ENCODE data around the gene APH1B.

APH1B gene

DNA sequence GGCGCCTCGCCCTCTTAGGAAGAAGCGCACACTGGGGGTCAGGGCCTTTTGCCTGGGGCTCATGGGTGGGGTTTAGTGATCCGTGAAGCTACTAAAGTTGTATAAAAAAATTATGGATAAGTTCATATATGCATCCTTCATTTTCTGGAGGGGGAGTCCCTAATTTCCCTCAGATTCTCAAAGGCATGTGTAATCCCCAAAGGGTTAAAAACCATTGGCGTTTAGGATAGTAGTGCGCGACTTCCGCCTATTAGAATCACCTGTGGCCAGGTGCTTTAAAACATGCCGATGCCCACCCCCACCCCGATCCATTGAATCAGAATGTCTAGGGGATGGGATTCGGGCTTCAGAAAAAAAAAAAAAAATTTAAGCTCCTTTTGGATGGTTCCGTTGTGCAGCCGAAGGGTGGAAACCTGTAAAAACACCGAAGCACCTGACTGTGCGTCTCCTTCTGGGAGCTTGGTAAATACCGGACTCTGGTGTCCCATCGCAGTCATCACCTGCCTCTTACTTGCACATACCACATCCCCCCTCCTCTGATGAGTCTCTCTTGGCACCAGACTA lies 570 bp downstream of the APH1B start:
- TF ChIP-seq CREB1 (IDR thresholded peaks at IDR 0.05; ENCODE audit: low read depth) (no peak), TAF1 (IDR thresholded peaks at IDR 0.05; ENCODE audit: low read depth) (no peak), RAD21 (IDR thresholded peaks at IDR 0.05; ENCODE audit: low read depth) (no peak), MAX (IDR thresholded peaks at IDR 0.05) (no peak), CEBPB (IDR thresholded peaks at IDR 0.05) (no peak), EGR1 (IDR thresholded peaks at IDR 0.05) (no peak), TEAD4 (IDR thresholded peaks at IDR 0.05) (no peak), TCF12 (IDR thresholded peaks at IDR 0.05; ENCODE audit: low read depth) (no peak), YY1 (IDR thresholded peaks at IDR 0.05; ENCODE audit: low read depth) (no peak), EP300 (IDR thresholded peaks at IDR 0.05; ENCODE audit: borderline replicate concordance) (no peak), NFIC (IDR thresholded peaks at IDR 0.05) (no peak), FOXM1 (IDR thresholded peaks at IDR 0.05; ENCODE audit: borderline replicate concordance, low read depth) (no peak), ZBTB7A (IDR thresholded peaks at IDR 0.05; ENCODE audit: low read depth) (no peak)
- TF ChIP-seq, protein P1, sequence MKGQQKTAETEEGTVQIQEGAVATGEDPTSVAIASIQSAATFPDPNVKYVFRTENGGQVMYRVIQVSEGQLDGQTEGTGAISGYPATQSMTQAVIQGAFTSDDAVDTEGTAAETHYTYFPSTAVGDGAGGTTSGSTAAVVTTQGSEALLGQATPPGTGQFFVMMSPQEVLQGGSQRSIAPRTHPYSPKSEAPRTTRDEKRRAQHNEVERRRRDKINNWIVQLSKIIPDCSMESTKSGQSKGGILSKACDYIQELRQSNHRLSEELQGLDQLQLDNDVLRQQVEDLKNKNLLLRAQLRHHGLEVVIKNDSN (IDR thresholded peaks at IDR 0.05), result no peak

DNA sequence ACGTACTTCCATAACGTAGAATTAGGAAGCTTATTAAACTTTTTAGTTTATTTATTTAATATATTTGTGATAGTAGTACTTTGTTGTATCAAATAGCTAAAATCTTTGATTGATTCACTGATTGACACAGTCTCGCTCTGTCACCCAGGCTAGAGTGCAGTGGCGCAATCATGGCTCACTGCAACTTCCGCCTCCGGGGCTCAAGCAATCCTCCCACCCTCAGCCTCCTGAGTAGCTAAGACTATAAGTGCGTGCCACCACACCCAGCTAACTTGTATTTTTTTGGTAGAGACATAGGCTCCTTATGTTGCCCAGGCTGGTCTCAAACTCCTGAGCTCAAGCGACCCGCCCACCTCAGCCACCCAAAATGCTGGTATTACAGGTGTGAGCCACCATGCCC lies 5.7 kb downstream of the APH1B start:
- TF ChIP-seq TCF12 (IDR thresholded peaks at IDR 0.05; ENCODE audit: low read depth) (no peak), MAX (IDR thresholded peaks at IDR 0.05) (no peak), FOXM1 (IDR thresholded peaks at IDR 0.05; ENCODE audit: borderline replicate concordance, low read depth) (no peak), CREB1 (IDR thresholded peaks at IDR 0.05; ENCODE audit: low read depth) (no peak), RAD21 (IDR thresholded peaks at IDR 0.05; ENCODE audit: low read depth) (no peak), TAF1 (IDR thresholded peaks at IDR 0.05; ENCODE audit: low read depth) (no peak), EGR1 (IDR thresholded peaks at IDR 0.05) (no peak), YY1 (IDR thresholded peaks at IDR 0.05; ENCODE audit: low read depth) (no peak), ZBTB7A (IDR thresholded peaks at IDR 0.05; ENCODE audit: low read depth) (no peak), EP300 (IDR thresholded peaks at IDR 0.05; ENCODE audit: borderline replicate concordance) (no peak), CEBPB (IDR thresholded peaks at IDR 0.05) (no peak), TEAD4 (IDR thresholded peaks at IDR 0.05) (no peak), NFIC (IDR thresholded peaks at IDR 0.05) (no peak)
- TF ChIP-seq, protein P1 (IDR thresholded peaks at IDR 0.05), result no peak
- TF ChIP-seq, protein P2, sequence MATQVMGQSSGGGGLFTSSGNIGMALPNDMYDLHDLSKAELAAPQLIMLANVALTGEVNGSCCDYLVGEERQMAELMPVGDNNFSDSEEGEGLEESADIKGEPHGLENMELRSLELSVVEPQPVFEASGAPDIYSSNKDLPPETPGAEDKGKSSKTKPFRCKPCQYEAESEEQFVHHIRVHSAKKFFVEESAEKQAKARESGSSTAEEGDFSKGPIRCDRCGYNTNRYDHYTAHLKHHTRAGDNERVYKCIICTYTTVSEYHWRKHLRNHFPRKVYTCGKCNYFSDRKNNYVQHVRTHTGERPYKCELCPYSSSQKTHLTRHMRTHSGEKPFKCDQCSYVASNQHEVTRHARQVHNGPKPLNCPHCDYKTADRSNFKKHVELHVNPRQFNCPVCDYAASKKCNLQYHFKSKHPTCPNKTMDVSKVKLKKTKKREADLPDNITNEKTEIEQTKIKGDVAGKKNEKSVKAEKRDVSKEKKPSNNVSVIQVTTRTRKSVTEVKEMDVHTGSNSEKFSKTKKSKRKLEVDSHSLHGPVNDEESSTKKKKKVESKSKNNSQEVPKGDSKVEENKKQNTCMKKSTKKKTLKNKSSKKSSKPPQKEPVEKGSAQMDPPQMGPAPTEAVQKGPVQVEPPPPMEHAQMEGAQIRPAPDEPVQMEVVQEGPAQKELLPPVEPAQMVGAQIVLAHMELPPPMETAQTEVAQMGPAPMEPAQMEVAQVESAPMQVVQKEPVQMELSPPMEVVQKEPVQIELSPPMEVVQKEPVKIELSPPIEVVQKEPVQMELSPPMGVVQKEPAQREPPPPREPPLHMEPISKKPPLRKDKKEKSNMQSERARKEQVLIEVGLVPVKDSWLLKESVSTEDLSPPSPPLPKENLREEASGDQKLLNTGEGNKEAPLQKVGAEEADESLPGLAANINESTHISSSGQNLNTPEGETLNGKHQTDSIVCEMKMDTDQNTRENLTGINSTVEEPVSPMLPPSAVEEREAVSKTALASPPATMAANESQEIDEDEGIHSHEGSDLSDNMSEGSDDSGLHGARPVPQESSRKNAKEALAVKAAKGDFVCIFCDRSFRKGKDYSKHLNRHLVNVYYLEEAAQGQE (IDR thresholded peaks at IDR 0.05; ENCODE audit: low read depth), result no peak

- TF ChIP-seq EP300 (IDR thresholded peaks at IDR 0.05; ENCODE audit: borderline replicate concordance) (no peak), MAX (IDR thresholded peaks at IDR 0.05) (no peak), TAF1 (IDR thresholded peaks at IDR 0.05; ENCODE audit: low read depth) (no peak), TCF12 (IDR thresholded peaks at IDR 0.05; ENCODE audit: low read depth) (no peak), CREB1 (IDR thresholded peaks at IDR 0.05; ENCODE audit: low read depth) (no peak)
- TF ChIP-seq, protein P1 (IDR thresholded peaks at IDR 0.05), result no peak
These were observed 6.9 kb downstream of the APH1B start for GRCh38 chr15:63284335-63284734.

GRCh38 chr15:63287109-63287508 lies 9.7 kb downstream of the APH1B start:
- TF ChIP-seq ZBTB7A (IDR thresholded peaks at IDR 0.05; ENCODE audit: low read depth), result no peak
- no peak for TF ChIP-seq EGR1 (IDR thresholded peaks at IDR 0.05)
- no peak for TF ChIP-seq MAX (IDR thresholded peaks at IDR 0.05)
- TF ChIP-seq TCF12 (IDR thresholded peaks at IDR 0.05; ENCODE audit: low read depth), result no peak
- TF ChIP-seq EP300 (IDR thresholded peaks at IDR 0.05; ENCODE audit: borderline replicate concordance), result no peak
- TF ChIP-seq YY1 (IDR thresholded peaks at IDR 0.05; ENCODE audit: low read depth), result no peak
- TF ChIP-seq CEBPB (IDR thresholded peaks at IDR 0.05), result no peak

DNA sequence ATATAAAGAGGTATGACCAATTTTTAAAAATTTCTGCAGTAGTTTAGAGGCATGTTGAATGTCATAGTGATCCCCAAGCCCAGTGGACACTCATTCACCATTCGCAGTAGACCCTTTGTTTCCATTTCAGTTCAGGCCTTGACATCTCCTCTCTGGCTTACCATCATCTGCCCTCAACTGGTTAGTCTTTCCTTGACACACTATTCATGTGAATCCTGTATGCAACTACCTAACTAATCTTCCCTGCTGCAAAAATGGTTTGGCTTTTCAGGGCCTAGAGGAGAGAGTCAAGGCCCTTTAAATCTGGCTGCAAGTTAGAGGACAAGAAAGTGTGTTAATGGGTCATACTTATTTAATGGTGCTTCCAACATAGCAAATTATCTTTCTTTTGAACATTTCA lies 10.9 kb downstream of the APH1B start:
- no peak for TF ChIP-seq TCF12 (IDR thresholded peaks at IDR 0.05; ENCODE audit: low read depth)
- no peak for TF ChIP-seq YY1 (IDR thresholded peaks at IDR 0.05; ENCODE audit: low read depth)
- no peak for TF ChIP-seq CEBPB (IDR thresholded peaks at IDR 0.05)
- no peak for TF ChIP-seq MAX (IDR thresholded peaks at IDR 0.05)
- TF ChIP-seq TAF1 (IDR thresholded peaks at IDR 0.05; ENCODE audit: low read depth), result no peak
- no peak for TF ChIP-seq NFIC (IDR thresholded peaks at IDR 0.05)
- no peak for TF ChIP-seq FOXM1 (IDR thresholded peaks at IDR 0.05; ENCODE audit: borderline replicate concordance, low read depth)
- TF ChIP-seq, protein P2 (IDR thresholded peaks at IDR 0.05; ENCODE audit: low read depth), result no peak
- TF ChIP-seq EGR1 (IDR thresholded peaks at IDR 0.05), result no peak
- no peak for TF ChIP-seq EP300 (IDR thresholded peaks at IDR 0.05; ENCODE audit: borderline replicate concordance)
- no peak for TF ChIP-seq ZBTB7A (IDR thresholded peaks at IDR 0.05; ENCODE audit: low read depth)
- TF ChIP-seq, protein P1 (IDR thresholded peaks at IDR 0.05), result no peak
- no peak for TF ChIP-seq TEAD4 (IDR thresholded peaks at IDR 0.05)
- no peak for TF ChIP-seq RAD21 (IDR thresholded peaks at IDR 0.05; ENCODE audit: low read depth)
- TF ChIP-seq CREB1 (IDR thresholded peaks at IDR 0.05; ENCODE audit: low read depth), result no peak

All from Ishikawa (cell line).